ENCODE measurements around the gene PKM.
A peak's percentile ranks its signal among the peaks of the same experiment; 100 is the strongest.

PKM gene

DNA sequence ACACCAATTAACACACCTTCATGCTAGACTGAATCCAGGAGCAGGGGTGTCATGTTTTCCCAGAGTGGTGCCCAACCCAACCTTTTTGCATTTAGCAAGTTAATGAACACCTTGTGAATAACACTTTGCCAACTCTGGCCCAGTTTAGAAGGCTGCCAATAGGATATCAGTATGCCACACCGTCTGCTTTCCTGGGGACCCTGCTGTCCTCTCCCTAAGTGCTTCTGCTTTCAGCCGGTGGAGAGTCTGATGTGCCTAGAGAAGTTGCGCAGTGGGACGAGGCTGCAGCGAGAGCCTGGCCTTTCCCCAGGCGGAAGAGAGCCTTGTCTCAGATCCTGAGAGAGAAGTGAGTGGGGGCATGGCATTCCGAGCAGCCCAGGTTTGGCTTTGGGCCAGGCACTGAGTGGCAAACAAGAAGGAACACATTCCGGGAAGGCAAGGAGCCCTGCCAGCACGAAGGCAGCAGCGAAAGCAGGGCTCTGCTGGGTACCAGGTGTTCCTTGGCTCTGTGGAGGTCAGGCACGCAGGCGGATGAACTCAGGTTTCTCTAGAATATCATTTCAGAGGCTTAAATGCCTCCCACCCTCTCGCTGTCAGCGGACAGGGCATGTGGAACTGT is 75.9 kb downstream of the PKM start:
- DNase-seq, result peak; percentile 82 to 85

DNA sequence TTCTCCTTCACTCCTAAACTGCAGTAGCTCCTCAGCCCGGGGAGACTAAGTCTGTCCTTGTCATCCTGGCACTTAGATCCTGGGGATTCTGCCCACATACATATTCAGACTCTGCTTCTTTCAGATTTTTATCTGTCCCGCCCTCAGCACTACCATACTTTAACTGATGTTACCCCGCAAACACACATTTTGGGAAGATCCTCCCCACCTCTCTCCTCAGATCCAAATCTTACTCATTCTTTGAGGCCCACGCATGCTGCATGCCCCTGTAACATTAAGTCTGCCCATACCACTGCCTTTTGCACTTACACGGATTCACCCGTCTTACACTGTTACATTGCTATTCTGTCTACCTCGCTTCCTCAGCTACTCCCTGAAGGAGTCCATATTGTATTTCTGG is 76.7 kb downstream of the PKM start:
- no peak for DNase-seq

DNA sequence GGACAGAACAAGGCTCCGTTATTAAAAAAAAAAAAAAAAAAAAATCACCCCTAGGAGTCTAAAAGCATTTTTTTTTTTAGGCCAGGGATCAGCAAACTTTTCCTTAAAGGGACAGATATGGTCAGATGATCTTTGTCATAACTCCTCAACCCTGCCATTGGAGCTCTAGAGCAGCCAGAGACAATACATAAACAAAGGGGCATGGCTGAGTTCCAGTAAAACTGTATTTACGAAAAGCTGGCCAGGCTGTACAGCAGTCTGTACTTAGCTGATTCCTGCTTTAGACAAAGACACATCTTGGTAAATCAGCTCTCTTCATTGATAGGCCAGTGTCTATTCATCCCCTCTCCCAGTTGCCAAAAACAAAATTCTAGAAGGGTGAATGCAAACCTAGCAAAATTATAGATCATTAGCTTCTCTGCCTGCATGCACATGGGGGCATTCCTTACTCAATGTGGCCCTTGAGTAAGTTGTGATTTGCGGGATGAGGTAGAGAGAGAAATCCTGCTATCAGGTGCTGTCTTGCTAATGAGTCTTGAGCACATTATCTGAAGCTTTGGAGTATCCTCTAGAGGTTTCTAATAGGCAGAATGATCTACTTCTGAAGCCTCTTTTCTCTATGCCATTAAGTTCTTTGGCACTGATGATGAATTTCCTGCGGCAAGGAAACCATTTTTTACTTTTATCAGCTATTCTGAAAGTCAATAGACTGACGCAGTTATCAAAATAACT is 77.6 kb downstream of the PKM start:
- DNase-seq, result no peak
